OCI-LY1 (cell line): ENCODE data around the gene FAM117A.

Experiments
- CTCF ChIP-seq: fragments of 200-600 bp; sonication (generic), shearing (Covaris generic); IDR thresholded peaks from 2 replicates; pipeline ENCODE4 v1.5.1; 2017; ENCODE audit warnings: mild to moderate bottlenecking, antibody characterized with exemption, low read length, moderate library complexity, mixed read lengths
- EZH2 ChIP-seq: fragments of 200-600 bp; sonication (generic), shearing (Covaris generic); IDR thresholded peaks from 2 replicates; pipeline ENCODE4 v1.8.0; 2017; ENCODE audit warnings: borderline replicate concordance, mixed run types, mild to moderate bottlenecking, antibody characterized with exemption, low read length, moderate library complexity, mixed read lengths

GRCh38 chr17:49779739-49780231 lies 15.9 kb upstream of the FAM117A start:
- TF ChIP-seq CTCF (peak; percentile 69), EZH2 (no peak)
